Activated CD4-positive, alpha-beta T cell treated with anti-CD3 and anti-CD28 coated beads for 24 hours (primary cell): ENCODE data around the gene VANGL2.

Source experiments
- DNase-seq, 2 donors: peaks; one replicate each; pipeline ENCODE4 v3.0.0-alpha.2; 2020; ENCODE audit warnings: low read depth in 2 of 2

Gene VANGL2

GRCh38 chr1:160400223-160400645 lies at the start of gene VANGL2:
TSS of gene VANGL2 (plus strand) at chr1:160400564. CDS start at chr1:160415838, 15,274 bp downstream.
- peak; percentile 17 to 19 for DNase-seq

GRCh38 chr1:160351629-160352028 lies 48.7 kb upstream of the VANGL2 start:
- DNase-seq = no peak

GRCh38 chr1:160352555-160352954 lies 47.8 kb upstream of the VANGL2 start:
- DNase-seq = no peak

DNA sequence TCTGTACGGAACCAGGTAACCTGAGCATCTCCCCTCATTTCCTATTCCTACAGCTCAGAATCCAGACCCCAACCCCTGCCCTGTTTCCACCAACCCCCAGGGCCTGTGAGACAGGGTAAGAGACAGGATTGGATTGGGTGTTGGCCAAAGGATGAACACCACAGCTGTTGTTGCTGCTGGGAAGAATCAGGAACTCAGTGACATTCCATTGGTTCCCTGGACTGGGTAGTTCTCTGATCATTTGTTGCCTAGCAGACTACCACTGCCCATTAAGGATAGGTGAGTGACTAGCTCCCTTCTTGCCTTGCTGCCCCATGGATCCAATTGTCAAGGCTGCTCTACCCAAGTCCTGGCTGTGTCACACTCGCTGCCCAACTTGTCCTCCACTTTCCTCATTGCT lies 47.1 kb upstream of the VANGL2 start:
- DNase-seq = no peak

GRCh38 chr1:160354388-160354985 lies 45.9 kb upstream of the VANGL2 start:
- DNase-seq = no peak

DNA sequence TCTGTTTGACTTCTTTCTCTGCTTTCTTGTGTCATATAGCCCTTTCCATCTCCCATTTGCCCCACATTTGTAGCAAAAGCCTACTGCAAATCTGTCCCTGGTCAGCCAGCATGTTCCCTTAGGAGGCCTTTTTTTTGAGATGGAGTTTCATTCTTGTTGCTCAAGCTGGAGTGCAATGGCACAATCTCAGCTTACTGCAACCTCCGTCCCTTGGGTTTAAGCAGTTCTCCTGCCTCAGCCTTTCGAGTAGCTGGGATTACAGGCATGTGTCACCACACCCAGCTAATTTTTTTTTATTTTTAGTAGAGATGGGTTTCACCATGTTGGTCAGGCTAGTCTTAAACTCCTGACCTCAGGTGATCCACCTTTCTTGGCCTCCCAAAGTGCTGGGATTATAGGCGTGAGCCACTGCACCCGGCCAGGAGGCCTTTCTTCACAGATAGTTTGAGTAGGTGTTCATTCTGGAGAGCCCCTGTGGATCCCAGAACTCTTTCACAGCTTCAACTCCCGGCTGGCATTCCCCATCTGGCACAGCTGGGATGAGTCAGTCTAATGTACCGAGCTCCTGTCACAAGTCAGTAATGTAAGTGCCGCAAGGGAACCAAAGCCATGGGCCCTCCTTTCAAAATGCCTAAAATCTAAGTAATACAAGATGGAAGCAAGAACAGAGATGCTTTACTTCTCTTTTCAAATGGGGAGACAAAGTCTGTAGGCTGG lies 42.9 kb upstream of the VANGL2 start:
- no peak for DNase-seq

DNA sequence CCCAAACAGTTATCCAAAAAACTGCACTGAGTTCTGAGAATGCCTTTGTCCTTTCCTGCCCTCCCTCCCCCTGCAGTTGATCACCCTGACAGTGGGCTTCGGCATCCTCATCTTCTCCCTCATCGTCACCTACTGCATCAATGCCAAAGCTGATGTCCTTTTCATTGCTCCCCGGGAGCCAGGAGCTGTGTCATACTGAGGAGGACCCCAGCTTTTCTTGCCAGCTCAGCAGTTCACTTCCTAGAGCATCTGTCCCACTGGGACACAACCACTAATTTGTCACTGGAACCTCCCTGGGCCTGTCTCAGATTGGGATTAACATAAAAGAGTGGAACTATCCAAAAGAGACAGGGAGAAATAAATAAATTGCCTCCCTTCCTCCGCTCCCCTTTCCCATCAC lies 42.3 kb upstream of the VANGL2 start:
- no peak for DNase-seq

DNA sequence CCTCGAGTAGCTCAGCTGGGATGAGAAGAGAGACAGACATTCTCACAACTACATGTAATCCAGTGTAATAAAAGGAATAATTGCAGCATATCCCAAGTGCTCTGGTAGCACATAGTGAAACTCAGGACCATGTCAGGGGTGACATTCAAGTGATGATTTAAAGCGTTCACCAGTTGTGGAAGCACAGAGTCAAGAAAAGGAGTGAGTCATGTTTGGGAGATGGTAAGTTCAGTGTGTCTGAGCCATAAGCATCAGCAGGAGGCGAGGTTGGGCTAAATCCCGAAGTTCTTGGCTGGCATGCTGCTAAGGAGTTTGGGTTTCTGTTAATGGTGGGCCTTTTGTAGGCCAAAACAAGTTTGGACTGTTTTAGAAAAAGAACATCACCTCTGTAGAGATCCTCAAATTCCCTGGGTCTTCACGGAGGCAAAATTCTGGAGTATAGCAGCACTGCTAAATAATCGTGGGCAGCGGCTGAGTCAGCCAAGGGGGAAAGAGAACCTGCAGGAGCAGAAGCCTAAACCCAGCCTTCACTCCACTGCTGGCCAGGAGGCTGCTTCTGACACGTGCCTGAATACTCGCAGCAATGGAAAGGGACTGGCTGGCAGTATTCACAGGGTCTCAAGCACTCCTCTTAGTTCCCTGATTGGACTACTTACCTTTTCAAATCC lies 40.7 kb upstream of the VANGL2 start:
- DNase-seq = no peak

- DNase-seq = no peak
Observed at GRCh38 chr1:160360227-160360695, 40.1 kb upstream of the VANGL2 start.

- no peak for DNase-seq
Observed at GRCh38 chr1:160361199-160361598, 39.2 kb upstream of the VANGL2 start.

DNA sequence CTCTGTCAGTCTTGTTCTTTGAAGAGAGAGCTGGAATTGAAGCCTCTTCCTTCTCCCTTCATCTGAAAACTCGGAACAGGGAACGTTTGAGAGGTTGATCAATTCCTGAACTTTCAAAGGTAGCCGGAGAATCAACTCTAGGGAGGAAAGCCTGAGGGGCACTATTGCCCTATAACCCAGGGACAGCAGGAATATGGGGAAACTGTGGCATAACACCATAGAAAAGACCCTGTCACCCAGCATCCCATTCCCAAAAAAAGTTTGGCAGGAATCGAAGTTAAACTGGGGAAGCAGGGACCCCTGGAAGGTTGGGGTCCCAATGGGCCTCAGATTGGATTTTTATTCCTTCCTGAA lies 38.6 kb upstream of the VANGL2 start:
- DNase-seq = no peak

GRCh38 chr1:160362168-160362957 lies 38.0 kb upstream of the VANGL2 start:
- no peak for DNase-seq

- no peak for DNase-seq
Observed at GRCh38 chr1:160363010-160363409, 37.4 kb upstream of the VANGL2 start.

DNA sequence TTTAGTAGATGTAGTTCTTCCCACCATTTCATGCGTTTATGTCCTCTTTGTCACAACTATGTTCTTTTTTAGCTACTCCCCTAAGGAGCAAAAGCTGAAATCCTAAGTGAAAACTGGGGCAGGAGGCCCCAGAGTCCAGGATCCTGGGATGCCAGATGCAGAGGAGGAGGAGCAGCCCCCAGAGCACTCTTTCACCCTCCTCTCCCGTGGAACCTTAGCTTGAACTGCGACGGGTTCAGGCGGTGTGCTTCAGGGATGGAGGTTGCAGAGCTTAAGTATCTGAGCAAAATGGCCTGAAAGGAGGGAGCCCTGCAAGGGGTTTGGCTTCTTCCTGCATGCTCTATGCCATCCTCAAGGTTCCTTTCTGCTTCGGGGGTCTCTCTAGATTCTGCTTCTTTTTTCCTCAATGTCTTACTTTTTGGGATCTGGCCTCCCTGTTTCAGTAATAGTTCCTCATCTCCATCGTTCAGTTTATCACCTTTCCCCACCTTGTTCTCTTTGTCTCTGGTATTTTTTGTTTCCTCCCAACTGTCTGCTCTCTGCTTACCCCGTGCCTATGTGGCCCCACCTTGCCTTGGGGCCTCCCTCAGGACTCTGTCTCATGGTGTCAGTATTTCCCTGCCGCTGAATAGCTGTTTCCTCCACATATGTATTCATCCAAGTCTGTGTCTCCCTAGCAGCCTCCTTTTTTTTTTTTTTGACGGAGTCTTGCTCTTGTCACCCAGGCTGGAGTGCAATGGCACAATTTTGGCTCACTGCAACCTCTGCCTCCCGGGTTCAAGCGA lies 36.2 kb upstream of the VANGL2 start:
- no peak for DNase-seq

DNA sequence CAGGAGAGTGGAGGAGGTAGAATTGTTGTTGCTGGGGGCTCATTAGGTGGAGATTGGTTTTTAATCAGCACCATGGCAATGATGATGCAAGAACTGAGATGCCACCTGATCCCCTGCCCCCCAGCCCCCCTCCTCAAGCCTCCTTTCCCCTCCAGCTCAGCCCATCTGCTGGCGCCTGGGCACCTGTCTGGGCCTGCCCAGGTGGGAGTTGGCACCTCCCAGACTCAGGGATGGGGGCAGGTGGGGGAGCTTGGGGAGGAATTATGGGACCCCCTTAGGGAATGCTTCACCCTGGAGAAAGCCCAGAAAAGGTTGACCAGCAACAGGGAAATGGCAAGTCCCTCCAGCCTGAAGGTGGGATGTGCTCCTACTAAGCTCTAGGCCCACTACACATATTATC lies 35.0 kb upstream of the VANGL2 start:
- no peak for DNase-seq

DNA sequence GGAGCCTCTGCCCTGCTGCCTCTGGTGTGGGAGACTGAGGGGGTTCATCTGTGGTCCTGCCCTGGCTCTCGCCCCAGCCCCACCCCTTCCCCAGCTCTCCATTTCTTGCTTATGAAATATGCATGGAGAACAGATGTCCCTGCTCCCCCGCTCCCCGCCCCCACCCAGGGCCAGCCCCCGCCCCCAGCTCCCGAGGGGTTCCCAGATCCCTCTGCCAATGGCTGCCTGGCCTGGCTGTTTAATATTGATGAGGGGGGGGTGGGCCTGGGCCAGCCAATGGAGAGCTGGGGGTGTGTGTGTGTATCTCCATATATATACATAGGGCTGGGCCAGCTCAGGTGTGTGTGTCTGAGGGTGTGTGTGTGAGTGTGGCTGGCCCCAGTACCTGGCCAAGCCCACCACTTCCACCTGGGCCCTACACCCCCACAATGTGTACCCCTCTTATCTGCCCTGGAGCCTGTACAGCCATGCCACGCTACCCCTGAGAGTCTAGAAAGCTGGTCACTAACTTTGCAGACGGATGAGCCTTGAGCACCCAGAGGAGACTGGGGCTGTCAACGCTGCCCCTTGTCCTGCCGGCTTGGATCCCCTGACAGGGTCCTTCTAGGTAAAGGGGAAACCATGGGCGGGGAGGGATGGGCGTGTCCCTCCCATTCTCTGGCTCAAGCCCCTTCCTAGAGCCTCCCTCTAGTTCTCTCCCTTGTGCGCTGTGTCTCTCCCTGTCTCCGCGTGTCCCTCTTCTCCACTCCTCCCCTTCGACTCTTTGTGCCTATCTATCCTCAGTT lies 33.4 kb upstream of the VANGL2 start, which contains the start of gene NHLH1:
Gene NHLH1 (plus strand): TSS at position 341 of the 785 bp plus-strand sequence. CDS start 3,661 bp downstream, outside the sequence.
- no peak for DNase-seq

GRCh38 chr1:160367516-160367900 lies 32.9 kb upstream of the VANGL2 start:
- no peak for DNase-seq

- no peak for DNase-seq
Observed at GRCh38 chr1:160367934-160368923, 32.1 kb upstream of the VANGL2 start.

DNA sequence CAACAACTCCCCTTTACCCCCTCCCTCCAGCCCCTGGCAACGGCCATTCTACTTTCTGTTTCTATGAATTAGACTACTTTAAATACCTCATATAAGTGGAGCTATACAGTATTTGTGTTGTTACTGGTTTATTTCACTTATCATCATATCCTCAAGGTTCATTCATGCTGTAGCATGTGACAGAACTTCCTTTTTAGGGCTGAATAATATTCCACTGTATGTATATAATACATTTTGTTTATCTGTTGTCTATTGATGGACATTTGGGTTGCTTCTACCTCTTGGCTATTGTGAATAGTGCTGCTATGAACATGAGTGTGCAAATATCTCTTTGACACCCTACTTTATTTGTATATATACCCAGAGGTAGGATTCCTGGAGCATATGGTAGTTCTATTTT lies 31.3 kb upstream of the VANGL2 start:
- no peak for DNase-seq
